ENCODE results near the gene EFNA2.

The EFNA2 gene

DNA sequence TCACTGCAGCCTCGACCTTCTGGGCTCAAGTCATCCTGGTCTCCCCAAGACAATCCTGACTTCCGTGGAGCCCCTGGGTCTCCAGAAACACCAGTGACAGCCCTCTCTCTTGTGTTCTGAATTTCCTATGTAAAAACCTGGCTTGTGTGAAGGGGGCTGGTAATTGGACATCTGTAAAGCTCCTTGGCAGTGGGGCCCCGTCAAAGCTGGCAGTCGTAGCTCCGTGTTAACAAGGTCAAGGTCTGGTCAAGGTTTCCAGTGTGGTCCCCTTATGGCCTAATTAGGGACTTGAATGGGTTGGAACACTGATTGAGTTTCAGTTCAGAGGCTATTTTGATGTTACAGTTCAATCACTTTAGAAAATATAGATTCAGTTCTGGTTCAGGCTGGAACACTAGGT, 65.2 kb downstream of the EFNA2 start:
- TF ChIP-seq CTCF (IDR thresholded peaks at IDR 0.05) = no peak
